GM06990 (cell line): ENCODE measurements around the gene INSM1.

Source experiments
- DNase-seq: peaks from one replicate; pipeline ENCODE4 v3.0.0-alpha.2; 2011; ENCODE audit not compliant: insufficient read length; ENCODE audit errors: extremely low read depth
- H3K27me3 ChIP-seq: replicated peaks from 2 replicates; pipeline ENCODE4 v1.6.0; 2011; ENCODE audit warnings: low read length; ENCODE audit not compliant: control insufficient read depth, insufficient read depth
- H3K36me3 ChIP-seq: 2 replicates; pipeline ENCODE4 v1.5.1; 2011; ENCODE audit warnings: low read length; ENCODE audit not compliant: control insufficient read depth, insufficient read depth
- H3K4me3 ChIP-seq: replicated peaks from 2 replicates; pipeline ENCODE4 v1.5.1; 2011; ENCODE audit warnings: low read depth, mild to moderate bottlenecking, control low read depth, low read length
- TF ChIP-seq, protein P1 (sequence below): IDR thresholded peaks from 2 replicates; pipeline ENCODE4 v1.5.1; 2011; ENCODE audit warnings: low read length, control low read depth, mild to moderate bottlenecking, inconsistent platforms; ENCODE audit not compliant: insufficient read depth, poor library complexity, severe bottlenecking

Gene INSM1

DNA sequence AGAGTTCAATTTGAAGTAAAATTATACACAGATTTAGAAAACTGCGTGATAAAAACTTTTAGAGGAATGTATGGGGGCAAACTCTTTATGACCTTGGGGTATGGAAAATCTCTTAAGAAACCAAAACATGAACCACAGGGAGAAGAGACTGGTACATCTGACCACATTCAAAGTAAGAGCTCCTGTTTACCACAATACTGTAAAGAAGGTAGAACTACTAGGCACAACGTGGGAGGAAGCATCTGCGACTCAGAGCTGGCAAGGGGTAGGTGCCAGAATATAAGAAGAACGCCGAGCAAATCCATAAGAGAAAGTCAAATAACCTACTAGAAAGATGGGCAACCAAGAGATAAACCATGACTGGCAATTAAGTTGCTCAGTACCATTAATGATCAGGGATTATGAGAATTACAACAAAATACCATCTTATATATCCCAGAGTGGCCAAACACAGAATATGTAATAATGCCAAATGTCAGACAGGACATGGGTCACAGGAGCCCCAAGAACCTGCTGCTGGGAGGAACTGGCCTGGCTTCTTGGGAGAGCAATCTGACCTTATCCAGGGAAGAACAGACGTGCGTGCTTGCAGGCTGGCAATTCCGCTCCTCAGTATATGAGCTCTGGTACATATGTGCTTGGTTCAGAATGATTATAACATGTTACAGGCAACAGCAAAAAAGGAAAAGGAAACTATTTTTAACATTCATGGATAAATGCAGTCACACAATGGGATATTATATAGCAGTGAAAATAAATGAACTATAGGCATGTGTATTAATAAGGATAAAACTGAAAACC lies 50.2 kb downstream of the INSM1 start:
- TF ChIP-seq, protein P1, sequence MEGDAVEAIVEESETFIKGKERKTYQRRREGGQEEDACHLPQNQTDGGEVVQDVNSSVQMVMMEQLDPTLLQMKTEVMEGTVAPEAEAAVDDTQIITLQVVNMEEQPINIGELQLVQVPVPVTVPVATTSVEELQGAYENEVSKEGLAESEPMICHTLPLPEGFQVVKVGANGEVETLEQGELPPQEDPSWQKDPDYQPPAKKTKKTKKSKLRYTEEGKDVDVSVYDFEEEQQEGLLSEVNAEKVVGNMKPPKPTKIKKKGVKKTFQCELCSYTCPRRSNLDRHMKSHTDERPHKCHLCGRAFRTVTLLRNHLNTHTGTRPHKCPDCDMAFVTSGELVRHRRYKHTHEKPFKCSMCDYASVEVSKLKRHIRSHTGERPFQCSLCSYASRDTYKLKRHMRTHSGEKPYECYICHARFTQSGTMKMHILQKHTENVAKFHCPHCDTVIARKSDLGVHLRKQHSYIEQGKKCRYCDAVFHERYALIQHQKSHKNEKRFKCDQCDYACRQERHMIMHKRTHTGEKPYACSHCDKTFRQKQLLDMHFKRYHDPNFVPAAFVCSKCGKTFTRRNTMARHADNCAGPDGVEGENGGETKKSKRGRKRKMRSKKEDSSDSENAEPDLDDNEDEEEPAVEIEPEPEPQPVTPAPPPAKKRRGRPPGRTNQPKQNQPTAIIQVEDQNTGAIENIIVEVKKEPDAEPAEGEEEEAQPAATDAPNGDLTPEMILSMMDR: no peak
- H3K27me3 ChIP-seq: no peaks in the 10 kb centered on the region
- H3K4me3 ChIP-seq: no peak overlapping the region
- no peak for DNase-seq
- H3K36me3 ChIP-seq: no peaks in the 10 kb centered on the region
